Liver (tissue), 3 donors: Measurements from ENCODE around the gene FIBP.

Experiments
- JUND ChIP-seq, 2 donors: IDR thresholded peaks; 2 replicates each; pipeline ENCODE4 v1.6.1; 2016; ENCODE audit warnings: antibody characterized with exemption in 2 of 2
- REST ChIP-seq: IDR thresholded peaks from 2 replicates; pipeline ENCODE4 v1.6.1; 2016; ENCODE audit warnings: antibody characterized with exemption, mild to moderate bottlenecking
- RXRA ChIP-seq, 2 donors: IDR thresholded peaks; 2 replicates each; pipeline ENCODE4 v1.6.1; 2017 to 2018; ENCODE audit warnings: antibody characterized with exemption in 2 of 2, mild to moderate bottlenecking in 1 of 2
- SP1 ChIP-seq: IDR thresholded peaks from 2 replicates; pipeline ENCODE4 v1.6.1; 2018; ENCODE audit warnings: antibody characterized with exemption, mild to moderate bottlenecking
- TAF1 ChIP-seq: conservative IDR thresholded peaks from 2 replicates; pipeline ENCODE4 v1.6.1; 2016; ENCODE audit warnings: antibody characterized with exemption, mild to moderate bottlenecking
- YY1 ChIP-seq: IDR thresholded peaks from 2 replicates; pipeline ENCODE4 v1.6.1; 2016; ENCODE audit warnings: antibody characterized with exemption, mild to moderate bottlenecking
- TF ChIP-seq, protein P1 (sequence below): fragments of 150-350 bp; IDR thresholded peaks from 2 replicates; pipeline ENCODE4 v1.5.1; 2017; ENCODE audit warnings: improper control_type of control experiment, low read depth, low read length; ENCODE audit not compliant: missing input control
- TF ChIP-seq, protein P2 (sequence below): IDR thresholded peaks from 2 replicates; pipeline ENCODE4 v1.6.1; 2016; ENCODE audit warnings: antibody characterized with exemption
- TF ChIP-seq, protein P3 (sequence below): IDR thresholded peaks from 2 replicates; pipeline ENCODE4 v1.6.1; 2016; ENCODE audit warnings: antibody characterized with exemption
- TF ChIP-seq, protein P4 (sequence below): IDR thresholded peaks from 2 replicates; pipeline ENCODE4 v1.6.1; 2016; ENCODE audit warnings: antibody characterized with exemption
- donor health status: healthy.
- donor health status: healthy.

- TF ChIP-seq, protein P1, sequence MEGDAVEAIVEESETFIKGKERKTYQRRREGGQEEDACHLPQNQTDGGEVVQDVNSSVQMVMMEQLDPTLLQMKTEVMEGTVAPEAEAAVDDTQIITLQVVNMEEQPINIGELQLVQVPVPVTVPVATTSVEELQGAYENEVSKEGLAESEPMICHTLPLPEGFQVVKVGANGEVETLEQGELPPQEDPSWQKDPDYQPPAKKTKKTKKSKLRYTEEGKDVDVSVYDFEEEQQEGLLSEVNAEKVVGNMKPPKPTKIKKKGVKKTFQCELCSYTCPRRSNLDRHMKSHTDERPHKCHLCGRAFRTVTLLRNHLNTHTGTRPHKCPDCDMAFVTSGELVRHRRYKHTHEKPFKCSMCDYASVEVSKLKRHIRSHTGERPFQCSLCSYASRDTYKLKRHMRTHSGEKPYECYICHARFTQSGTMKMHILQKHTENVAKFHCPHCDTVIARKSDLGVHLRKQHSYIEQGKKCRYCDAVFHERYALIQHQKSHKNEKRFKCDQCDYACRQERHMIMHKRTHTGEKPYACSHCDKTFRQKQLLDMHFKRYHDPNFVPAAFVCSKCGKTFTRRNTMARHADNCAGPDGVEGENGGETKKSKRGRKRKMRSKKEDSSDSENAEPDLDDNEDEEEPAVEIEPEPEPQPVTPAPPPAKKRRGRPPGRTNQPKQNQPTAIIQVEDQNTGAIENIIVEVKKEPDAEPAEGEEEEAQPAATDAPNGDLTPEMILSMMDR: no peak
- TF ChIP-seq REST (no peak), TAF1 (no peak), JUND (IDR thresholded peaks at IDR 0.05) (no peak), YY1 (no peak), SP1 (no peak), RXRA (IDR thresholded peaks at IDR 0.05) (no peak)
- TF ChIP-seq, protein P2, sequence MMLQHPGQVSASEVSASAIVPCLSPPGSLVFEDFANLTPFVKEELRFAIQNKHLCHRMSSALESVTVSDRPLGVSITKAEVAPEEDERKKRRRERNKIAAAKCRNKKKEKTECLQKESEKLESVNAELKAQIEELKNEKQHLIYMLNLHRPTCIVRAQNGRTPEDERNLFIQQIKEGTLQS: no peak
- TF ChIP-seq, protein P3, sequence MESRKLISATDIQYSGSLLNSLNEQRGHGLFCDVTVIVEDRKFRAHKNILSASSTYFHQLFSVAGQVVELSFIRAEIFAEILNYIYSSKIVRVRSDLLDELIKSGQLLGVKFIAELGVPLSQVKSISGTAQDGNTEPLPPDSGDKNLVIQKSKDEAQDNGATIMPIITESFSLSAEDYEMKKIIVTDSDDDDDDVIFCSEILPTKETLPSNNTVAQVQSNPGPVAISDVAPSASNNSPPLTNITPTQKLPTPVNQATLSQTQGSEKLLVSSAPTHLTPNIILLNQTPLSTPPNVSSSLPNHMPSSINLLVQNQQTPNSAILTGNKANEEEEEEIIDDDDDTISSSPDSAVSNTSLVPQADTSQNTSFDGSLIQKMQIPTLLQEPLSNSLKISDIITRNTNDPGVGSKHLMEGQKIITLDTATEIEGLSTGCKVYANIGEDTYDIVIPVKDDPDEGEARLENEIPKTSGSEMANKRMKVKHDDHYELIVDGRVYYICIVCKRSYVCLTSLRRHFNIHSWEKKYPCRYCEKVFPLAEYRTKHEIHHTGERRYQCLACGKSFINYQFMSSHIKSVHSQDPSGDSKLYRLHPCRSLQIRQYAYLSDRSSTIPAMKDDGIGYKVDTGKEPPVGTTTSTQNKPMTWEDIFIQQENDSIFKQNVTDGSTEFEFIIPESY: no peak
- TF ChIP-seq, protein P4, sequence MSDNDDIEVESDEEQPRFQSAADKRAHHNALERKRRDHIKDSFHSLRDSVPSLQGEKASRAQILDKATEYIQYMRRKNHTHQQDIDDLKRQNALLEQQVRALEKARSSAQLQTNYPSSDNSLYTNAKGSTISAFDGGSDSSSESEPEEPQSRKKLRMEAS: no peak
Observed at GRCh38 chr11:65916391-65916790, 28.1 kb upstream of the FIBP start.
